GM12891 (cell line): Measurements from ENCODE around the gene CT45A3.
"Not testable (repeated sequence)": the region's sequence is repeated elsewhere in the genome, so short reads cannot be mapped to it uniquely, and the experiment has no call there.

Experiments used
- POLR2A ChIP-seq: IDR thresholded peaks from 2 replicates; pipeline ENCODE4 v1.6.1; 2011; ENCODE audit warnings: low read depth, low read length, control low read depth
- POLR2AphosphoS5 ChIP-seq: IDR thresholded peaks from 2 replicates; pipeline ENCODE4 v1.6.1; 2011; ENCODE audit warnings: low read depth, low read length, control low read depth
- POU2F2 ChIP-seq: IDR thresholded peaks from 2 replicates; pipeline ENCODE4 v1.6.1; 2011; ENCODE audit warnings: low read depth, mild to moderate bottlenecking, control low read depth, low read length, moderate library complexity
- TAF1 ChIP-seq: IDR thresholded peaks from 2 replicates; pipeline ENCODE4 v1.6.1; 2011; ENCODE audit warnings: low read depth, low read length, control low read depth

DNA sequence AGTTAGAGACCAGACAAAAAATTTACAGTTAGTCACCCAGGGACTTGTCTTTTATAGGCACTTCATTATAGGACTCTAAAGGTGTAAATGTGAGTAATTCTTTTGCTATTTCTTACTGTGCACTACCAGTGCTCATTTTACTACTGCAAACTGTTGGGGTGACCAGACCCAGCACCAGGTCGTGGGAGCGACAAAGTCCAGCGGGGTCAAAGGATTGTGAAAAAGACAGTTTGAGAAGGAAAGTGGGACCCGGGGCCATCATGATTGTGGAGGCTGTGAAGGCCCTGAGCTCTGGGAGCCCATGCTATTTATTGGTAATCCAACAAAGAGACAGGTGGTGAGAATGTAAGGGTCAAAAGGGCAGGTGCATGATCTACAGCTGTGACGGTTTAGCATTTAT lies 33.3 kb downstream of the CT45A3 start:
- TF ChIP-seq POLR2AphosphoS5, POU2F2, POLR2A, TAF1: not testable (repeated sequence)
